SK-N-SH (cell line): ENCODE measurements around the gene MXD3. TPM values are rescaled to one million over a fixed set of nuclear protein-coding genes. Genes with fewer than 3 reads are reported as not detected.

ENCODE experiments used
- CTCF ChIA-PET: fragments of 300-600, 350-600 bp; formaldehyde crosslinking; extraction: SDS; loops from one replicate; lab custom pipeline; 2021; lab: Yijun Ruan, JAX
- POLR2A ChIA-PET: fragments of 350-600 bp; sonication (Branson Sonifier 250); formaldehyde crosslinking; extraction: SDS; loops from one replicate; lab custom pipeline; 2020; ENCODE audit warnings: antibody characterized with exemption, inconsistent platforms; lab: Yijun Ruan, JAX
- DNase-seq: peaks from one replicate; pipeline ENCODE4 v3.0.0; 2012
- H2AFZ ChIP-seq: fragments of 200-600 bp; sonication (generic); 2 replicates; pipeline ENCODE4 v1.8.1; 2016; ENCODE audit warnings: antibody characterized with exemption, mild to moderate bottlenecking, low read depth
- H3F3A ChIP-seq: fragments of 200-600 bp; sonication (generic); replicated peaks from 2 replicates; pipeline ENCODE3; 2016; ENCODE audit warnings: antibody characterized with exemption, mild to moderate bottlenecking; ENCODE audit not compliant: insufficient read depth
- H3K27ac ChIP-seq, 2 experiments: fragments of 200-500 bp in 1 of 2; fragments of 200-600 bp in 1 of 2; sonication (Bioruptor generic) in 1 of 2; sonication (generic), shearing (Covaris generic) in 1 of 2; 2 replicates each; pipeline versions ENCODE4 v1.5.1 to v1.6.1; 2014 to 2016; ENCODE audit warnings: low read depth in 2 of 2, inconsistent platforms in 1 of 2, low read length in 1 of 2, mild to moderate bottlenecking in 1 of 2, mixed read lengths in 1 of 2
- H3K27me3 ChIP-seq: fragments of 200-600 bp; sonication (generic), shearing (Covaris generic); 2 replicates; pipeline ENCODE4 v1.6.1; 2016; ENCODE audit warnings: mixed run types; ENCODE audit not compliant: insufficient read depth
- H3K36me3 ChIP-seq, 2 experiments: fragments of 200-500 bp in 1 of 2; fragments of 200-600 bp in 1 of 2; sonication (Bioruptor generic) in 1 of 2; sonication (generic) in 1 of 2; replicated peaks in 1 of 2; 2 replicates each; pipeline versions ENCODE3 to v1.5.1; 2014 to 2016; ENCODE audit warnings: low read length in 1 of 2, mild to moderate bottlenecking in 1 of 2; ENCODE audit not compliant: insufficient read depth in 2 of 2, control insufficient read depth in 1 of 2
- H3K4me1 ChIP-seq, 2 experiments: fragments of 200-500 bp in 1 of 2; fragments of 200-600 bp in 1 of 2; sonication (Bioruptor generic) in 1 of 2; sonication (generic), shearing (Covaris generic) in 1 of 2; 2 replicates each; pipeline versions ENCODE4 v1.5.1 to v1.6.1; 2014 to 2016; ENCODE audit warnings: low read depth in 1 of 2, low read length in 1 of 2, mixed run types in 1 of 2; ENCODE audit not compliant: insufficient read depth in 2 of 2, control insufficient read depth in 1 of 2
- H3K4me2 ChIP-seq: fragments of 200-600 bp; sonication (generic), shearing (Covaris generic); 2 replicates; pipeline ENCODE4 v1.6.1; 2017; ENCODE audit warnings: mixed run types
- H3K4me3 ChIP-seq, 2 experiments: fragments of 200-500 bp in 1 of 2; fragments of 200-600 bp in 1 of 2; sonication (Bioruptor generic) in 1 of 2; sonication (generic), shearing (Covaris generic) in 1 of 2; 2 replicates each; pipeline versions ENCODE4 v1.5.1 to v1.8.1; 2014 to 2016; ENCODE audit warnings: low read depth in 2 of 2, inconsistent platforms in 1 of 2, low read length in 1 of 2, mild to moderate bottlenecking in 1 of 2, mixed read lengths in 1 of 2, moderate library complexity in 1 of 2
- H3K79me2 ChIP-seq: fragments of 200-600 bp; sonication (generic); 2 replicates; pipeline ENCODE4 v1.8.1; 2017; ENCODE audit warnings: mild to moderate bottlenecking; ENCODE audit not compliant: insufficient read depth
- H3K9ac ChIP-seq: fragments of 200-600 bp; sonication (generic); 2 replicates; pipeline ENCODE4 v1.6.1; 2017; ENCODE audit warnings: mixed run types
- H3K9me2 ChIP-seq: fragments of 200-600 bp; sonication (generic); 2 replicates; pipeline ENCODE4 v1.6.1; 2017; ENCODE audit warnings: mixed run types
- H3K9me3 ChIP-seq: fragments of 200-600 bp; sonication (generic); 2 replicates; pipeline ENCODE4 v1.6.1; 2017; ENCODE audit warnings: mixed run types, mild to moderate bottlenecking, moderate library complexity
- H4K20me1 ChIP-seq: fragments of 200-600 bp; sonication (generic); 2 replicates; pipeline ENCODE4 v1.6.1; 2017; ENCODE audit warnings: mild to moderate bottlenecking, mixed run types; ENCODE audit not compliant: insufficient read depth
- ELF1 ChIP-seq: IDR thresholded peaks from 2 replicates; pipeline ENCODE4 v1.4.0; 2012
- EZH2phosphoT487 ChIP-seq: fragments of 200-600 bp; sonication (generic); IDR thresholded peaks from 2 replicates; pipeline ENCODE4 v1.6.1; 2017; ENCODE audit warnings: low read depth, mixed run types, mild to moderate bottlenecking, antibody characterized with exemption, moderate library complexity, borderline replicate concordance
- FOXJ3 ChIP-seq: sonication (generic); formaldehyde crosslinking; IDR thresholded peaks from 2 replicates; pipeline ENCODE4 v1.5.1; 2020; ENCODE audit warnings: mild to moderate bottlenecking, missing genetic modification reagents
- MEF2A ChIP-seq: IDR thresholded peaks from 2 replicates; pipeline ENCODE4 v1.4.0; 2012; ENCODE audit warnings: low read depth, borderline replicate concordance
- MXI1 ChIP-seq: IDR thresholded peaks from 2 replicates; pipeline ENCODE4 v1.6.1; 2012; ENCODE audit warnings: mild to moderate bottlenecking, low read depth, low read length, improper control_type of control experiment
- RFX5 ChIP-seq: IDR thresholded peaks from 2 replicates; pipeline ENCODE4 v1.6.1; 2012; ENCODE audit warnings: mild to moderate bottlenecking, improper control_type of control experiment, low read length
- RXRA ChIP-seq: IDR thresholded peaks from 2 replicates; pipeline ENCODE4 v1.4.0; 2012; ENCODE audit warnings: low read depth, mild to moderate bottlenecking, borderline replicate concordance
- SMC3 ChIP-seq: IDR thresholded peaks from 2 replicates; pipeline ENCODE4 v1.6.1; 2012; ENCODE audit warnings: low read depth, low read length, improper control_type of control experiment
- WGBS: methylation state at CpG from one replicate; pipeline ENCODE4 v1.1.6; 2017; ENCODE audit warnings: low lambda C conversion rate; 5-methylcytosine and 5-hydroxymethylcytosine counted together
- polyA plus RNA-seq, 3 experiments: library from polyadenylated mRNA; depleted of rRNA; stranded (reverse); fragments of >200 nt; gene quantifications; 2 replicates each; pipeline ENCODE4 v1.2.3, GENCODE V29; 2012
- TF ChIP-seq, protein P1 (sequence below): IDR thresholded peaks from 2 replicates; pipeline ENCODE4 v1.4.0; 2012; ENCODE audit warnings: low read depth
- TF ChIP-seq, protein P2 (sequence below): IDR thresholded peaks from 2 replicates; pipeline ENCODE4; 2012
- TF ChIP-seq, protein P3 (sequence below): fragments of 200-600 bp; sonication (generic); IDR thresholded peaks from 2 replicates; pipeline ENCODE4 v1.6.1; 2017; ENCODE audit warnings: antibody characterized with exemption, mild to moderate bottlenecking, moderate library complexity
- TF ChIP-seq, protein P4 (sequence below): fragments of 150-350 bp; IDR thresholded peaks from 2 replicates; pipeline ENCODE4 v1.6.1; 2017; ENCODE audit warnings: antibody characterized with exemption, low read length, low read depth, borderline replicate concordance

MXD3 gene
- polyA plus RNA-seq, 1 of the 3 experiments (the other 2 are of a cell fraction): 22.6 TPM

DNA sequence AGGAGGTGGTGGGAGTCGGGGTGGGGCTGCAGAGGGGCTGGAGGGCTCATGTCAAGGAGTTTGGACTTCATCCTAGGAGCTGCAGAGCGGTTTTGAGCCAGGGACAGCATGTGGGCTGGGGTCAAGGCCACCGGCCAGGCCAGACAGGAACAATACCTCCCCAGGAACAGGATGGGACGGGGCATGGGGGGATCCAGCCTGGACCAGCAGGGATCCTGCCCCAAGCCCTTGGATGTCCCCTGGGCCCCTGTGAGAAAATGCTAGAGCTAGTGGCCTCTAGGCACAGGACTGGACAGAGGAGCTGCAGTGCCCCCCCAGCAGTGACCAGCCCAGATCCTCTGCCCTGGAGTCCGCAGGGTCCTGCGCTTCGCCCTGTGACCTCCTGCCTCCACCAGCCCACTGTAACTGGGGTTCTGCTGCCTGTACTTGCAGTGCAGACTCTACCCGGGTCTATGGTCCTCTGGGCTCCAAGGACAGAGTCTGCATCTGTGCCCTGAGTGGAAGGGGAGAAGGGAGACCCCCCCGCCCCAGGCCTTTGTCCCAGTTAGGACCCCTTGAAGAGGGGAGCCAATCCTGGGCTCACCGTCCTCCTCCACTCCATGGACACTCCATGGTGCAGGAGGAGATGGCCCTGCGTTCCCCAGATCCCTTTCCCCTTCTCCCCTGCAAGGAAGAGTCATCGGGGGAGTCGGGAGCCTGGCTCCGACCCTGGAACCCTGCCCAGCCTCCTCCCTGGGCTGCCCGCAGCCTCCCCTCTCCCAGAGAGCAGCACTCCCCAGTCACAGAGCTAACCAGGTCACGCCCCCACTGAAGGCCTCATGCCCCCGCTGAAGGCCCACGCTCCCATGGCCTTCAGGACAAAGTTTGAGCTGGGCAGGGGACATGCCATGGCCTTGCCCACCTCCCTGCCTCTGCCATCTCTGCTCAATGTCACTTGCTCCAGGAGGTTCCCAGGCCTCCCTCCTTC, 3.0 kb upstream of the MXD3 start:
- ChIA-PET POLR2A (no interaction called here), CTCF (interaction anchor here (2.0 to 4.0 kb wide), 2 partner anchors 89 to 187 kb away, joined by 6 to 18 read pairs; no protein-coding TSS in a partner anchor)
- Histone ChIP-seq H3F3A (peaks cover 11% of the 10 kb centered on the region), H3K27me3 (no peaks in the 10 kb centered on the region), H3K9ac (no peak overlapping the region), H3K4me1 (peaks cover 4 to 25% of the 10 kb centered on the region in 2 experiments; a peak in 1 of 4 replicates), H3K9me2 (no peaks in the 10 kb centered on the region), H4K20me1 (peaks cover 10% of the 10 kb centered on the region; the same call in 1 of the 2 replicates), H3K79me2 (peaks cover 20% of the 10 kb centered on the region), H2AFZ (no peak overlapping the region), H3K9me3 (no peaks in the 10 kb centered on the region), H3K36me3 (peaks cover 0 to 4% of the 10 kb centered on the region in 2 experiments), H3K27ac (no peak overlapping the region), H3K4me2 (no peak overlapping the region), H3K4me3 (no peak overlapping the region)
- no peak for DNase-seq
- TF ChIP-seq, protein P1, sequence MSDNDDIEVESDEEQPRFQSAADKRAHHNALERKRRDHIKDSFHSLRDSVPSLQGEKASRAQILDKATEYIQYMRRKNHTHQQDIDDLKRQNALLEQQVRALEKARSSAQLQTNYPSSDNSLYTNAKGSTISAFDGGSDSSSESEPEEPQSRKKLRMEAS: no peak
- TF ChIP-seq ELF1: no peak
- TF ChIP-seq MXI1: no peak
- TF ChIP-seq, protein P2, sequence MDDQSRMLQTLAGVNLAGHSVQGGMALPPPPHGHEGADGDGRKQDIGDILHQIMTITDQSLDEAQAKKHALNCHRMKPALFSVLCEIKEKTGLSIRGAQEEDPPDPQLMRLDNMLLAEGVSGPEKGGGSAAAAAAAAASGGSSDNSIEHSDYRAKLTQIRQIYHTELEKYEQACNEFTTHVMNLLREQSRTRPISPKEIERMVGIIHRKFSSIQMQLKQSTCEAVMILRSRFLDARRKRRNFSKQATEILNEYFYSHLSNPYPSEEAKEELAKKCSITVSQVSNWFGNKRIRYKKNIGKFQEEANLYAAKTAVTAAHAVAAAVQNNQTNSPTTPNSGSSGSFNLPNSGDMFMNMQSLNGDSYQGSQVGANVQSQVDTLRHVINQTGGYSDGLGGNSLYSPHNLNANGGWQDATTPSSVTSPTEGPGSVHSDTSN: no peak
- TF ChIP-seq MEF2A: no peak
- WGBS: 98% methylated on average over 11 of the region's 18 CpGs

DNA sequence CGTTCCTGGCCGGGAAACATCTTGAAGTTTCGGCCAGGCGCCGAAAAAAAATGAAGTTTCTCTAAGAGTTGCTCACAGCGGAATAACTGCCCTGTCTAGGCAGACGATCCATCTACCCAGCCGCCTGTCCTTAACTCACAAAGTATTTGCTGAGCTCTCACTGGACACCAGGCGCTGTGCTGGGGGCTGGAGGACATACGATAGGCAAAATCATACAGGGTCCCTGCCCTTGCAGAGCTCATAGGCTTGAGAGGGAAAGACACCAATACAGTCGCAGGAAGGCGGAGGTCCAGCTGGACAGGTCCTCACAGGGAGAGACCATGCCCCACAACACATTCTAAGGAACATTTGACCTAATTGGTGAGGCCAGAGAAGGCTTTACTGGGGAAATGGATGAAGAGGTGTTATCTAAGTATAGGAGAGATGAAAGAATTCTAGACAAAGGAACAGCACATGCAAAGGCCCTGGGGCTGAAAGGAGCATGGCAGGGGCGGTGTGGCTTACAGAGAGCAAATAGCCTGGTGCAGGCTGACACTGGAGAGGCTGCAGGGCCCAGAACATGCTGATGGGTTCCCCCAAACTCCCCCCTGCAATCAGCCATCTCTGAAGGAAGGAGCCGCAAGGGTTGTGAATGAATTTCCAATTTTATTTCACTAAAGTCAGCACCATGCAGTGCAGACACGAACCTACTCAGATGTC, 2.0 kb upstream of the MXD3 start:
- Histone ChIP-seq H3K36me3 (peaks cover 0 to 4% of the 10 kb centered on the region in 2 experiments), H3K4me2 (peak overlapping the region; percentile 100; the same call in 1 of the 2 replicates), H3K4me1 (peaks cover 4 to 25% of the 10 kb centered on the region in 2 experiments; a peak in 1 of 4 replicates), H2AFZ (no peak overlapping the region), H3K79me2 (peaks cover 30% of the 10 kb centered on the region), H4K20me1 (peaks cover 18% of the 10 kb centered on the region), H3K27ac (no peak overlapping the region), H3K27me3 (no peaks in the 10 kb centered on the region), H3K4me3 (no peak overlapping the region; a peak in 1 of 4 replicates), H3F3A (peaks cover 17% of the 10 kb centered on the region), H3K9ac (no peak overlapping the region), H3K9me2 (no peaks in the 10 kb centered on the region), H3K9me3 (no peaks in the 10 kb centered on the region)
- ChIA-PET POLR2A (interaction anchor here (0.8 kb wide), 1 partner anchor 141 kb away, joined by 3 read pairs; no protein-coding TSS in a partner anchor), CTCF (interaction anchor here (0.6 to 4.0 kb wide), 4 partner anchors 10 to 90 kb away, joined by 3 to 18 read pairs (median 4); no protein-coding TSS in a partner anchor)
- 96% methylated on average over 15 of the region's 15 CpGs for WGBS
- no peak for DNase-seq
- TF ChIP-seq, protein P3, sequence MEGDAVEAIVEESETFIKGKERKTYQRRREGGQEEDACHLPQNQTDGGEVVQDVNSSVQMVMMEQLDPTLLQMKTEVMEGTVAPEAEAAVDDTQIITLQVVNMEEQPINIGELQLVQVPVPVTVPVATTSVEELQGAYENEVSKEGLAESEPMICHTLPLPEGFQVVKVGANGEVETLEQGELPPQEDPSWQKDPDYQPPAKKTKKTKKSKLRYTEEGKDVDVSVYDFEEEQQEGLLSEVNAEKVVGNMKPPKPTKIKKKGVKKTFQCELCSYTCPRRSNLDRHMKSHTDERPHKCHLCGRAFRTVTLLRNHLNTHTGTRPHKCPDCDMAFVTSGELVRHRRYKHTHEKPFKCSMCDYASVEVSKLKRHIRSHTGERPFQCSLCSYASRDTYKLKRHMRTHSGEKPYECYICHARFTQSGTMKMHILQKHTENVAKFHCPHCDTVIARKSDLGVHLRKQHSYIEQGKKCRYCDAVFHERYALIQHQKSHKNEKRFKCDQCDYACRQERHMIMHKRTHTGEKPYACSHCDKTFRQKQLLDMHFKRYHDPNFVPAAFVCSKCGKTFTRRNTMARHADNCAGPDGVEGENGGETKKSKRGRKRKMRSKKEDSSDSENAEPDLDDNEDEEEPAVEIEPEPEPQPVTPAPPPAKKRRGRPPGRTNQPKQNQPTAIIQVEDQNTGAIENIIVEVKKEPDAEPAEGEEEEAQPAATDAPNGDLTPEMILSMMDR: no peak
- no peak for TF ChIP-seq RFX5
- no peak for TF ChIP-seq RXRA
- TF ChIP-seq, protein P1: no peak
- no peak for TF ChIP-seq SMC3
- TF ChIP-seq, protein P4, sequence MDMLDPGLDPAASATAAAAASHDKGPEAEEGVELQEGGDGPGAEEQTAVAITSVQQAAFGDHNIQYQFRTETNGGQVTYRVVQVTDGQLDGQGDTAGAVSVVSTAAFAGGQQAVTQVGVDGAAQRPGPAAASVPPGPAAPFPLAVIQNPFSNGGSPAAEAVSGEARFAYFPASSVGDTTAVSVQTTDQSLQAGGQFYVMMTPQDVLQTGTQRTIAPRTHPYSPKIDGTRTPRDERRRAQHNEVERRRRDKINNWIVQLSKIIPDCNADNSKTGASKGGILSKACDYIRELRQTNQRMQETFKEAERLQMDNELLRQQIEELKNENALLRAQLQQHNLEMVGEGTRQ: no peak
- no peak for TF ChIP-seq FOXJ3 (CRISPR knock-in tag)
- TF ChIP-seq EZH2phosphoT487: no peak
